K562 (cell line): ENCODE measurements around the gene NR3C1. TPM values are rescaled to one million over a fixed set of nuclear protein-coding genes. Genes with fewer than 3 reads are reported as not detected.

Experiments
- EHMT2 ChIP-seq: fragments of 450-650 bp; IDR thresholded peaks from 2 replicates; pipeline ENCODE4 v1.6.1; 2018; ENCODE audit warnings: antibody characterized with exemption
- GMEB1 ChIP-seq: fragments of 250-450 bp; sonication (Bioruptor Pico); IDR thresholded peaks from 2 replicates; pipeline ENCODE4 v1.4.0; 2020; ENCODE audit warnings: mild to moderate bottlenecking
- KDM5B ChIP-seq: fragments of 200-600 bp; sonication (generic); IDR thresholded peaks from 2 replicates; pipeline ENCODE4 v1.6.1; 2012; ENCODE audit warnings: low read depth, mild to moderate bottlenecking, moderate library complexity, low read length, control low read depth, inconsistent platforms; ENCODE audit not compliant: insufficient replicate concordance
- KLF13 ChIP-seq: fragments of 450-650 bp; IDR thresholded peaks from 2 replicates; pipeline ENCODE4 v1.6.1; 2016; ENCODE audit warnings: missing genetic modification characterization, low read depth, mild to moderate bottlenecking, missing compliant biosample characterization, moderate library complexity, borderline replicate concordance
- NCOA4 ChIP-seq: fragments of 450-650 bp; IDR thresholded peaks from 2 replicates; pipeline ENCODE4 v1.6.1; 2018; ENCODE audit warnings: mild to moderate bottlenecking; ENCODE audit not compliant: partially characterized antibody
- RBM17 ChIP-seq: fragments of 200-400 bp; formaldehyde crosslinking; IDR thresholded peaks from 2 replicates; pipeline ENCODE4 v1.6.1; 2017; ENCODE audit warnings: low read depth, mild to moderate bottlenecking, low read length, borderline replicate concordance
- RBM39 ChIP-seq: fragments of 200-400 bp; formaldehyde crosslinking; optimal IDR thresholded peaks from 2 replicates; pipeline ENCODE3; 2018; ENCODE audit warnings: low read depth, low read length
- TARDBP ChIP-seq: fragments of 450-650 bp; IDR thresholded peaks from 2 replicates; pipeline ENCODE4 v1.6.1; 2016
- THAP7 ChIP-seq: fragments of 250-450 bp; sonication (Bioruptor Pico); IDR thresholded peaks from 2 replicates; pipeline ENCODE4 v1.5.0; 2021
- ZNF431 ChIP-seq: sonication (generic); formaldehyde crosslinking; IDR thresholded peaks from 2 replicates; pipeline ENCODE4 v1.8.0; 2022; ENCODE audit warnings: mild to moderate bottlenecking, missing genetic modification reagents
- ZNF830 ChIP-seq: fragments of 250-450 bp; sonication (Bioruptor Pico); IDR thresholded peaks from 2 replicates; pipeline ENCODE4 v1.5.0; 2021; ENCODE audit warnings: mild to moderate bottlenecking
- polyA plus RNA-seq, 8 experiments: library from polyadenylated mRNA; depleted of rRNA in 4 of 8; stranded (reverse) in 5 of 8; unstranded in 3 of 8; fragments of >200 nt; fragmentation: Nextera tagmentation in 2 of 8; fragmentation: Illumina TruSeq in 1 of 8; extraction: Ambion mirVana in 2 of 8; extraction: Trizol in 1 of 8; gene quantifications; 2 replicates each; pipeline versions ENCODE4 v1.2.1 to v1.2.3, GENCODE V29; 2011 to 2014; ENCODE audit warnings: inconsistent platforms in 1 of 8, missing spikeins in 1 of 8
- total RNA-seq, 7 experiments: library from RNA; depleted of rRNA in 6 of 7; stranded (reverse); fragments of >200 nt in 6 of 7; fragmentation: Illumina TruSeq in 2 of 7; extraction: Trizol in 2 of 7; gene quantifications; 2 replicates each; pipeline versions ENCODE4 v1.2.1 to v1.2.3, GENCODE V29; 2011 to 2021; ENCODE audit warnings: low replicate concordance in 1 of 7
- TF ChIP-seq, protein P1 (sequence below): fragments of 250-450 bp; sonication (Bioruptor Pico); IDR thresholded peaks from 2 replicates; pipeline ENCODE4 v1.5.0; 2021; ENCODE audit warnings: mild to moderate bottlenecking, moderate library complexity
- TF ChIP-seq, protein P2 (sequence below), 3 experiments: fragments of 200-800 bp in 1 of 3; fragments of 250-450 bp in 1 of 3; fragments of 450-650 bp in 1 of 3; sonication (Bioruptor Pico) in 1 of 3; sonication (Bioruptor generic) in 1 of 3; formaldehyde crosslinking in 1 of 3; IDR thresholded peaks; 2 replicates each; pipeline versions ENCODE4 v1.6.1 to v1.8.0; 2016 to 2022; ENCODE audit warnings: mild to moderate bottlenecking in 2 of 3, missing genetic modification characterization in 2 of 3, missing compliant biosample characterization in 1 of 3, moderate library complexity in 1 of 3
- TF ChIP-seq, protein P3 (sequence below): sonication (generic); formaldehyde crosslinking; IDR thresholded peaks from 2 replicates; pipeline ENCODE4 v1.8.1; 2023; ENCODE audit warnings: mild to moderate bottlenecking, missing genetic modification reagents

The NR3C1 gene
- total and polyA plus RNA-seq, 9 of the 15 experiments (the other 6 are each of a cell fraction or from before 2014, with no cell fraction given): 8.2 to 36.0 (median 15.0) TPM

DNA sequence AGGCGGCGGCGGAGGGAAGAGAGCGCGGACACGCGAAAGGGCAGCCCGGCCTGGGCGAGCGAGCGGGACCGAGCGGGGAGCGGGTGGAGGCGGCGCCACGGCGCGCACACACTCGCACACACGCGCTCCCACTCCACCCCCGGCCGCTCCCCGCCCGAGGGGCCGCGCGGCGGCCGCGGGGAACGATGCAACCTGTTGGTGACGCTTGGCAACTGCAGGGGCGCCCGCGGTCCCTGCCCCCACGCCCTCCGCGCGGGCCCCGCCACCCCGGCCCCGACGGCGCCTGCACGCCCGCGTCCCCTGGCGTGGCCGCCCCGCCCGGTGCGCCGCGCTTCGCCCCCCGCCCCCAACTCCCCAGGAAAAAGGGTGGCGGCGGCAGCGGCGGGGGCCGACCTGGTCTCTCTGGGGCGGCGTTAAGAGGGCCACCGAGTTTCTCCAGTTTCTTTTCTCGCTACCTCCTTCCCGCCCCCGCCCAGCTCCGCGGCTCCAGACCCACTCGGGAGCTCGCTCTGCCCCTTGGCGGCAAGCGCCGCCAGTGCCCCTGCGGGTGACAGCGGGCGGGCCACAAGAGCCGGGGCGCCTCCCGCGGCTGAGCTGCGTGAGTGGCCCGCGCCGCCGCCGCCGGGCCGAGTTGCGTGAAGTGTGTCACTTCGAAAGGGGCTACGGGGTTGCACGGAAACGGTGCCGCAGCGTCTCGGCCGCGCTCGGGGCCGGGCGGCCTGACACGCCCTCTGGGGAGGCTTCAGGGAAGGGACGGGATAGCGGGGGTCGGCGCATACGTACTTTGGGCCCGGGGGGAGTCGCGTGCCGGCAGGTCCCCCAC lies at the start of gene NR3C1 (continued):
- TF ChIP-seq, protein P1, sequence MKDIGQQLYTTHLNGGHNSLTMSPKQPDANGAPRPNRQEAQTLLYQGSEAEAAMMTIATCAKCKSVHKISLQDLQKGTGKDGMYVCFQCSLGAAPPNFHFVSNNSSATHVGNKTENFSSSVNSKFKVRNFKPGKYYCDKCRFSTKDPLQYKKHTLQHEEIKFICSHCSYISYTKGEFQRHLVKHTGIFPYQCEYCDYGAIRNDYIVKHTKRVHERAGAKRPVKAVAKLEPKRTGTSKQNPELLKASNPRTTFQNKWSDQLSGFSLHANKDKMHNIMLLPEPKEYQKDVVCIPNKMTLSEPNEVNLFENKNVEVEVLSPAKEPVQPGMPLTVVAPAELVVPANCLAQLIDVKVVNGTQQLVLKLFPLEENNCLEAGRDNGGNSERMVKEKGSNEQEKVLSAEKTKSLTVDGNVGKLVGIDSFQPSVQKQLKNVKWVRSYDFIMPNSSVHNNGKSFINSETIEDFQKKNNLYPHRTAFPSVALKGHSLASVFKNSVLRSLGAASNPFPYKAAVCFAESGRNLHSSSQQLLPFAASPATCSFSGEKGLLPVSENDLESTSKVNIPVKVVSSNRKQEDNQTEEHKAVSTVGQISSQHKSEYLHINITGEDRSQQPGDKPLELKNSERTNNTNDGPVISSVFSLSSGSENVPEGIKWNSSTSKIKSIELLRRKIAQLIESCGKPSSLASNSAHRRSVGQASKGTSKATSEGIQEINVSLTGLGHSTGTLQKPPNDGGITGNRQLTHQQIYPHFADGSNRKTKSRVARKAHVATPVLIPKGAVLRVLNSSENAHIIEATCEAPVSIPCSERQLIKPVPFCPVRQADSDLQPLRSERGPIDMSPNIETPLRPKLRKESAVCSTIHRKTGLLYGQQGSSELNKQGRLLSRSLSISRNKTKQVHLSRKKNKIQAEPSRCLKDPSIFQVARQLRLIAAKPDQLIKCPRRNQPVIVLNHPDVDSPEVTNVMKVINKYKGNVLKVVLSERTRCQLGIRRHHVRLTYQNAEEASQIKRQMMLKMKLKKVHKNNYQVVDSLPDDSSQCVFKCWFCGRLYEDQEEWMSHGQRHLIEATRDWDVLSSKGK (CRISPR knock-in tag): no peak
- no peak for TF ChIP-seq KDM5B
- TF ChIP-seq ZNF431: 0 out of 2 replicates have a peak, but pooled peaks have one; percentile 45
- TF ChIP-seq, protein P2, sequence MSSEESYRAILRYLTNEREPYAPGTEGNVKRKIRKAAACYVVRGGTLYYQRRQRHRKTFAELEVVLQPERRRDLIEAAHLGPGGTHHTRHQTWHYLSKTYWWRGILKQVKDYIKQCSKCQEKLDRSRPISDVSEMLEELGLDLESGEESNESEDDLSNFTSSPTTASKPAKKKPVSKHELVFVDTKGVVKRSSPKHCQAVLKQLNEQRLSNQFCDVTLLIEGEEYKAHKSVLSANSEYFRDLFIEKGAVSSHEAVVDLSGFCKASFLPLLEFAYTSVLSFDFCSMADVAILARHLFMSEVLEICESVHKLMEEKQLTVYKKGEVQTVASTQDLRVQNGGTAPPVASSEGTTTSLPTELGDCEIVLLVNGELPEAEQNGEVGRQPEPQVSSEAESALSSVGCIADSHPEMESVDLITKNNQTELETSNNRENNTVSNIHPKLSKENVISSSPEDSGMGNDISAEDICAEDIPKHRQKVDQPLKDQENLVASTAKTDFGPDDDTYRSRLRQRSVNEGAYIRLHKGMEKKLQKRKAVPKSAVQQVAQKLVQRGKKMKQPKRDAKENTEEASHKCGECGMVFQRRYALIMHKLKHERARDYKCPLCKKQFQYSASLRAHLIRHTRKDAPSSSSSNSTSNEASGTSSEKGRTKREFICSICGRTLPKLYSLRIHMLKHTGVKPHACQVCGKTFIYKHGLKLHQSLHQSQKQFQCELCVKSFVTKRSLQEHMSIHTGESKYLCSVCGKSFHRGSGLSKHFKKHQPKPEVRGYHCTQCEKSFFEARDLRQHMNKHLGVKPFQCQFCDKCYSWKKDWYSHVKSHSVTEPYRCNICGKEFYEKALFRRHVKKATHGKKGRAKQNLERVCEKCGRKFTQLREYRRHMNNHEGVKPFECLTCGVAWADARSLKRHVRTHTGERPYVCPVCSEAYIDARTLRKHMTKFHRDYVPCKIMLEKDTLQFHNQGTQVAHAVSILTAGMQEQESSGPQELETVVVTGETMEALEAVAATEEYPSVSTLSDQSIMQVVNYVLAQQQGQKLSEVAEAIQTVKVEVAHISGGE (CRISPR knock-in tag; IDR thresholded peaks at IDR 0.05): peak in 2 of 3 experiments; percentile 79 to 91; a peak in 5 of 6 replicates
- no peak for TF ChIP-seq NCOA4
- 0 out of 2 replicates have a peak, but pooled peaks have one; percentile 69 for TF ChIP-seq ZNF830 (CRISPR knock-in tag)
- TF ChIP-seq KLF13 (tag): 0 out of 2 replicates have a peak, but pooled peaks have one; percentile 39
- TF ChIP-seq RBM39: no peak
- TF ChIP-seq EHMT2: no peak
- TF ChIP-seq THAP7 (CRISPR knock-in tag): no peak
- peak; percentile 74 for TF ChIP-seq GMEB1
- peak; percentile 94 for TF ChIP-seq TARDBP
- no peak for TF ChIP-seq RBM17
- TF ChIP-seq, protein P3, sequence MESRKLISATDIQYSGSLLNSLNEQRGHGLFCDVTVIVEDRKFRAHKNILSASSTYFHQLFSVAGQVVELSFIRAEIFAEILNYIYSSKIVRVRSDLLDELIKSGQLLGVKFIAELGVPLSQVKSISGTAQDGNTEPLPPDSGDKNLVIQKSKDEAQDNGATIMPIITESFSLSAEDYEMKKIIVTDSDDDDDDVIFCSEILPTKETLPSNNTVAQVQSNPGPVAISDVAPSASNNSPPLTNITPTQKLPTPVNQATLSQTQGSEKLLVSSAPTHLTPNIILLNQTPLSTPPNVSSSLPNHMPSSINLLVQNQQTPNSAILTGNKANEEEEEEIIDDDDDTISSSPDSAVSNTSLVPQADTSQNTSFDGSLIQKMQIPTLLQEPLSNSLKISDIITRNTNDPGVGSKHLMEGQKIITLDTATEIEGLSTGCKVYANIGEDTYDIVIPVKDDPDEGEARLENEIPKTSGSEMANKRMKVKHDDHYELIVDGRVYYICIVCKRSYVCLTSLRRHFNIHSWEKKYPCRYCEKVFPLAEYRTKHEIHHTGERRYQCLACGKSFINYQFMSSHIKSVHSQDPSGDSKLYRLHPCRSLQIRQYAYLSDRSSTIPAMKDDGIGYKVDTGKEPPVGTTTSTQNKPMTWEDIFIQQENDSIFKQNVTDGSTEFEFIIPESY (CRISPR knock-in tag): no peak; the same call in 1 of the 2 replicates
